GM12878 (cell line): ENCODE measurements around the gene OSBPL2. TPM values are rescaled to one million over a fixed set of nuclear protein-coding genes. Genes with fewer than 3 reads are reported as not detected.

Experiments used
- ATAC-seq: fragments of 200-7000 bp; cut with Tn5 transposase; 3 replicates; pipeline ENCODE4 v1.9.1; 2020; ENCODE audit warnings: mild to moderate bottlenecking, moderate library complexity
- BruUV-seq: library from RNA; stranded (reverse); fragments of 400-500 nt; replicated peaks from 2 replicates; lab custom pipeline; 2021; lab: Mats Ljungman, UMichigan
- CTCF ChIA-PET: fragments of 300-600 bp; sonication (Branson Sonifier 250); formaldehyde crosslinking; extraction: SDS; loops from one replicate; lab custom pipeline; 2021; ENCODE audit warnings: inconsistent platforms; lab: Yijun Ruan, JAX
- POLR2A ChIA-PET: fragments of 350-600 bp; formaldehyde crosslinking; extraction: SDS; loops from one replicate; lab custom pipeline; 2021; ENCODE audit warnings: inconsistent platforms; lab: Charles Lee
- RAD21 ChIA-PET: fragments of 300-600 bp; sonication (Branson Sonifier 250); formaldehyde crosslinking; loops from one replicate; lab custom pipeline; 2023; ENCODE audit warnings: antibody characterized with exemption; ENCODE audit not compliant: unreplicated experiment; lab: Charles Lee
- SMC1A ChIA-PET: fragments of 300-600 bp; sonication (Branson Sonifier 250); formaldehyde crosslinking; loops from one replicate; lab custom pipeline; 2023; ENCODE audit not compliant: unreplicated experiment, uncharacterized antibody; lab: Charles Lee
- DNase-seq: peaks from one replicate; pipeline ENCODE4 v3.0.0-alpha.2; 2011; ENCODE audit warnings: low read depth, low spot score
- FAIRE-seq: peaks from 3 replicates; lab custom pipeline; 2011; peaks lifted over from hg19 to GRCh38; lab: Jason Lieb, UNC
- H2AFZ ChIP-seq: 2 replicates; pipeline ENCODE4 v1.6.0; 2011; ENCODE audit warnings: low read depth, low read length, control low read depth; ENCODE audit not compliant: control insufficient read depth
- H3K27ac ChIP-seq: 2 replicates; pipeline ENCODE4 v1.5.1; 2011; ENCODE audit warnings: control low read depth; ENCODE audit not compliant: control insufficient read depth, insufficient read depth
- H3K27me3 ChIP-seq, 2 experiments: replicated peaks in 1 of 2; 2 replicates each; pipeline versions ENCODE4 v1.6.0 to v1.6.1; 2011; ENCODE audit warnings: low read length in 1 of 2; ENCODE audit not compliant: control insufficient read depth in 2 of 2, insufficient read depth in 2 of 2
- H3K36me3 ChIP-seq, 2 experiments: 2 replicates each; pipeline ENCODE4 v1.5.1; 2011; ENCODE audit warnings: low read length in 1 of 2; ENCODE audit not compliant: control insufficient read depth in 2 of 2, insufficient read depth in 2 of 2
- H3K4me1 ChIP-seq: 2 replicates; pipeline ENCODE4 v1.6.1; 2011; ENCODE audit warnings: mild to moderate bottlenecking, low read length, moderate library complexity, mixed read lengths; ENCODE audit not compliant: control insufficient read depth, insufficient read depth
- H3K4me2 ChIP-seq: 2 replicates; pipeline ENCODE4 v1.6.0; 2011; ENCODE audit warnings: control low read depth; ENCODE audit not compliant: control insufficient read depth, insufficient read depth
- H3K4me3 ChIP-seq: fragments of 200-600 bp; sonication (generic); 2 replicates; pipeline ENCODE4 v1.5.1; 2016
- H3K79me2 ChIP-seq: 2 replicates; pipeline ENCODE4 v1.6.0; 2011; ENCODE audit warnings: low read length; ENCODE audit not compliant: control insufficient read depth, insufficient read depth
- H3K9ac ChIP-seq: 2 replicates; pipeline ENCODE4 v1.8.0; 2011; ENCODE audit warnings: low read length, control low read depth, mixed read lengths; ENCODE audit not compliant: control insufficient read depth, insufficient read depth
- H3K9me3 ChIP-seq: replicated peaks from 3 replicates; pipeline ENCODE4 v1.5.1; 2011; ENCODE audit warnings: mild to moderate bottlenecking, low read length; ENCODE audit not compliant: control insufficient read depth, insufficient read depth
- H4K20me1 ChIP-seq: 2 replicates; pipeline ENCODE4 v1.6.0; 2011; ENCODE audit not compliant: control insufficient read depth, insufficient read depth
- ATF7 ChIP-seq: fragments of 450-650 bp; IDR thresholded peaks from 2 replicates; pipeline ENCODE4 v1.6.1; 2016; ENCODE audit warnings: low read depth, mild to moderate bottlenecking
- BACH1 ChIP-seq: fragments of 450-650 bp; IDR thresholded peaks from 2 replicates; pipeline ENCODE4 v1.6.1; 2017; ENCODE audit warnings: mild to moderate bottlenecking, borderline replicate concordance
- CBX5 ChIP-seq: sonication (generic); IDR thresholded peaks from 2 replicates; pipeline ENCODE4 v1.6.1; 2016; ENCODE audit warnings: low read depth, moderate library complexity, mild to moderate bottlenecking, inconsistent platforms
- HCFC1 ChIP-seq: fragments of 150-350 bp; IDR thresholded peaks from 2 replicates; pipeline ENCODE4 v1.6.1; 2014; ENCODE audit warnings: low read length
- KLF5 ChIP-seq: fragments of 450-650 bp; IDR thresholded peaks from 2 replicates; pipeline ENCODE4 v1.6.1; 2014; ENCODE audit warnings: mild to moderate bottlenecking; ENCODE audit not compliant: partially characterized antibody
- MEF2B ChIP-seq: fragments of 450-650 bp; IDR thresholded peaks from 2 replicates; pipeline ENCODE4 v1.6.1; 2018; ENCODE audit warnings: mild to moderate bottlenecking, moderate library complexity; ENCODE audit not compliant: partially characterized antibody, poor library complexity, severe bottlenecking
- POLR2A ChIP-seq: IDR thresholded peaks from 2 replicates; pipeline ENCODE4 v1.6.1; 2011; ENCODE audit warnings: low read depth, mild to moderate bottlenecking, low read length
- TCF3 ChIP-seq: IDR thresholded peaks from 2 replicates; pipeline ENCODE4 v1.6.1; 2012; ENCODE audit warnings: low read depth, mild to moderate bottlenecking, low read length, borderline replicate concordance; ENCODE audit not compliant: insufficient read depth
- WGBS: methylation state at CpG from one replicate; pipeline ENCODE4 v1.1.6; 2016; ENCODE audit warnings: low lambda C conversion rate; ENCODE audit not compliant: insufficient replicate concordance, insufficient coverage; ENCODE audit errors: missing lambda C conversion rate; 5-methylcytosine and 5-hydroxymethylcytosine counted together
- in situ Hi-C: fragments of 300-500 bp; cut with MboI; formaldehyde crosslinking; loops from 9 replicates; pipeline ENCODE4 v1.14.3; 2018; ENCODE audit warnings: mixed read lengths
- intact Hi-C: fragments of 100-400 bp; cut with micrococcal nuclease; formaldehyde crosslinking; loops from one replicate; pipeline ENCODE4 v1.14.2; 2022; ENCODE audit not compliant: unreplicated experiment
- polyA plus RNA-seq, 11 experiments: library from polyadenylated mRNA; depleted of rRNA in 4 of 11; unstranded in 6 of 11; stranded (reverse) in 5 of 11; fragments of >200 nt; fragmentation: Nextera tagmentation in 4 of 11; fragmentation: Illumina TruSeq in 1 of 11; extraction: Ambion mirVana in 4 of 11; extraction: Trizol in 1 of 11; gene quantifications; 1 replicate in 1 of 11; 2 replicates in 10 of 11; pipeline versions ENCODE4 v1.2.1 to v1.2.3, GENCODE V29; 2011 to 2016; ENCODE audit warnings: inconsistent platforms in 2 of 11, missing spikeins in 2 of 11, low read depth in 1 of 11
- total RNA-seq, 4 experiments: library from RNA; depleted of rRNA in 3 of 4; stranded (reverse); fragments of >200 nt in 3 of 4; fragmentation: Illumina TruSeq in 1 of 4; extraction: Trizol in 1 of 4; gene quantifications; 2 replicates each; pipeline versions ENCODE4 v1.2.1 to v1.2.3, GENCODE V29; 2013 to 2021

OSBPL2 gene
- total and polyA plus RNA-seq, 10 of the 15 experiments (the other 5 are each of a cell fraction or from before 2014, with no cell fraction given): 2.8 to 22.3 (median 14.7) TPM

DNA sequence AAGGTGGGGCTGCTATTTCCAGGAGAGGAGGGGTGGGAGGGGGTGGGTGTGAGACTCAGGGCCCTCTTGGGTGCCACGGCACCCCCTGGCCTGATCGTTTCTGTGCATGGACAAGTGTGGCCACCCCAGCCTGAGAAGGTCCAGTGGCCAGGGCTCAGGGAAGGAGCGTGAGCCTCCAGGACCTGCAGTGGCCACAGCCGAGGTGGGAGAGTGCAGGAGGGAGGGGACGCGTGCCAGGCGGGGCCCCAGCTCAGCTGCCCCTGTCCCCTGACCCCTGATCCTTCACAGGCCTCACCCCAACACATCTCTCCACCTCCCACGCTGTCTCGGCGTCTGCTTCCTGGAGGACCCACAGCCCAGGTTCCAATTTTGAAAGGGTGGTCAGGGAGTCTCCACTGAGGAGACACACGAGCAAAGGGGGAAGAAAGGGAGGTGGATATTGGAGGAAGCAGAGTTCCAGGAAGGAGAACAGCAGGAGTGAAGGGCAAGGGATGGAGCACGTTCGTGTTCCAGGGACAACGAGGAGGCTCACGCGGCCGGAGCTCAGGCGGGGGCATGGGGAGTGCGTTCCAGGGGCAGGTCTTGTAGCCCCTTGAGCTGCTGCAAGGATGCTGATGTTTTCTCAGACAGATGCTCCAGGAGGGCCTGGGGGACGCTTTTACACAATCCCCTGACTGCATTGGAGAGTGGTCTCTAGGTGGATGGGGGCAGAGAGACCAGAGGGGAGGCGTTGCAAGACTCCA lies 14.0 kb upstream of the OSBPL2 start:
- Histone ChIP-seq H3K9ac (no peak overlapping the region), H3K27ac (no peak overlapping the region), H4K20me1 (no peaks in the 10 kb centered on the region; the same call in 1 of the 2 replicates), H3K27me3 (peaks cover 1 to 10% of the 10 kb centered on the region in 2 experiments; a peak in 3 of 4 replicates), H3K36me3 (no peaks in the 10 kb centered on the region), H2AFZ (no peak overlapping the region), H3K79me2 (no peaks in the 10 kb centered on the region), H3K4me1 (no peaks in the 10 kb centered on the region), H3K4me3 (no peak overlapping the region), H3K4me2 (no peak overlapping the region), H3K9me3 (no peaks in the 10 kb centered on the region)
- RAD21 ChIA-PET: no interaction called here
- in situ Hi-C loops (no loop called here), intact Hi-C loops (no loop called here)
- CTCF ChIA-PET: no interaction called here
- TF ChIP-seq POLR2A (no peak), KLF5 (no peak)
- SMC1A ChIA-PET: no interaction called here
- FAIRE-seq: no peak
- POLR2A ChIA-PET: no interaction called here
- ATAC-seq: no peak
- BruUV-seq: no TSS peak
- no peak for DNase-seq
- WGBS: 33% methylated on average over 21 of the region's 21 CpGs

DNA sequence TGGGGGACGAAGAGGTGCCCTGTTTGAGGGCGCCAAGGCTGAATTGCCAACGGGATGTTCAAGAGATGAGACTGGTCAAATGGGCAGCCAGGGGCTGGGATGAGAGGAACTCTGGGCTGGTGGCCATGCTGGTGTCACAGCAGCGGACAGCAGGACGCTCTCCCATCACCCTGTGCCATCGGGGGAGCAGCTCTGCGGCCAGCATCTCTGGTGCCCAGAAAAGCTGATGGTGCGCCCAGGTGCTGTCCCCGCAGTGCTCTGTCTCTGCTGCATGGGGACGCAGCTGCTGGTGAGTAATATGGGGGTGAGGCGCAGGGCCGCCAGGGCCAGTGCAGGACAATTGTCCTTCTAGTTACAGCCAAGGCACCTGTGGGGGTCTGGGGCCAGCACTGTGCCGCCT lies 13.3 kb upstream of the OSBPL2 start:
- no peak overlapping the region for H3K9ac ChIP-seq
- no peaks in the 10 kb centered on the region; the same call in 1 of the 2 replicates for H4K20me1 ChIP-seq
- WGBS: 41% methylated on average over 13 of the region's 13 CpGs
- no peaks in the 10 kb centered on the region for H3K36me3 ChIP-seq
- no peak for DNase-seq
- TF ChIP-seq HCFC1 (no peak), BACH1 (no peak), TCF3 (no peak), ATF7 (no peak), CBX5 (no peak), MEF2B (no peak)
- peaks cover 1 to 7% of the 10 kb centered on the region in 2 experiments; a peak in 3 of 4 replicates for H3K27me3 ChIP-seq
- POLR2A ChIA-PET: no interaction called here
- no peak overlapping the region for H3K4me2 ChIP-seq
- H2AFZ ChIP-seq: no peak overlapping the region
- H3K4me1 ChIP-seq: no peaks in the 10 kb centered on the region
- CTCF ChIA-PET: no interaction called here
- no peak overlapping the region for H3K4me3 ChIP-seq
- BruUV-seq: no TSS peak
- no peak for ATAC-seq
- H3K9me3 ChIP-seq: no peaks in the 10 kb centered on the region
- in situ Hi-C loops (no loop called here), intact Hi-C loops (no loop called here)
- no peak overlapping the region for H3K27ac ChIP-seq
- RAD21 ChIA-PET: no interaction called here
- SMC1A ChIA-PET: no interaction called here
- no peaks in the 10 kb centered on the region for H3K79me2 ChIP-seq
- FAIRE-seq: no peak
